SJSA1 (cell line): ENCODE data around the gene PRSS21. TPM values are rescaled to one million over a fixed set of nuclear protein-coding genes. Genes with fewer than 3 reads are reported as not detected.

Source experiments
- DNase-seq, 2 experiments: peaks; one replicate each; pipeline ENCODE4 v3.0.0-alpha.2; 2015 to 2020; ENCODE audit warnings: low spot score in 2 of 2, low read depth in 1 of 2
- H3K27ac ChIP-seq: fragments of 250-450 bp; sonication (Bioruptor Pico); 2 replicates; pipeline ENCODE4 v1.5.1; 2020; ENCODE audit warnings: mild to moderate bottlenecking, moderate library complexity
- H3K27me3 ChIP-seq: fragments of 250-450 bp; sonication (Bioruptor Pico); replicated peaks from 2 replicates; pipeline ENCODE4 v1.5.1; 2020; ENCODE audit warnings: mild to moderate bottlenecking, moderate library complexity
- H3K36me3 ChIP-seq: fragments of 250-450 bp; sonication (Bioruptor Pico); 2 replicates; pipeline ENCODE4 v1.5.1; 2020; ENCODE audit warnings: mild to moderate bottlenecking
- H3K4me1 ChIP-seq: fragments of 250-450 bp; sonication (Bioruptor Pico); replicated peaks from 2 replicates; pipeline ENCODE4 v1.6.1; 2021; ENCODE audit warnings: mild to moderate bottlenecking
- H3K4me3 ChIP-seq: fragments of 250-450 bp; sonication (Bioruptor Pico); 2 replicates; pipeline ENCODE4 v1.5.1; 2020; ENCODE audit warnings: mild to moderate bottlenecking
- H3K9me3 ChIP-seq: fragments of 250-450 bp; sonication (Bioruptor Pico); replicated peaks from 2 replicates; pipeline ENCODE4 v1.5.1; 2020; ENCODE audit warnings: mild to moderate bottlenecking
- total RNA-seq: library from RNA; depleted of rRNA; stranded (reverse); fragments of >200 nt; shearing (Covaris generic); gene quantifications from 2 replicates; pipeline ENCODE4 v1.2.3, GENCODE V29; 2014

The PRSS21 gene
- total RNA-seq, 1 experiment from 2014 or later: not detected

- peaks cover 7% of the 10 kb centered on the region for H3K9me3 ChIP-seq
- H3K36me3 ChIP-seq: no peaks in the 10 kb centered on the region
- no peak for DNase-seq
- no peak overlapping the region for H3K27ac ChIP-seq
- no peak overlapping the region for H3K4me3 ChIP-seq
- peaks cover 3% of the 10 kb centered on the region for H3K27me3 ChIP-seq
- no peaks in the 10 kb centered on the region for H3K4me1 ChIP-seq
Observed at GRCh38 chr16:2806286-2806685, 10.8 kb upstream of the PRSS21 start.

DNA sequence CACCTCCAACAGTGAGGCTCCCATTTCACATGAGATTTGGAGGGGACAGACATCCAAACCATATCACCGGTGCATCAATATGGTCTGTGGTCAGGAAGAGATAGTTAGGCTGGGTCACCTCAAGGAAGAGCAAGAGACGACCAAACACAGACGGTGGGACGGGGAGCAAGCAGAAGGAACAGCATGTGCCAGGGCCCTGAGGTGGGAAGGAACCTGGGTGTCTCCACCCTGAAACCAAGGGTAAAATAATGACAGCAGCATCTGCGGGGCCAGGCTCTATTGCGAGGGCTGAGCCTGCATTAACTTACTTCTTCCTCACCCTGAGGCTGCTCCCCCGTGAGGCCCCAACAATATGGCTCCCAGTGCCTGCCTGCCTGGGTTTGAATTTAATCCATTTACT lies 8.9 kb upstream of the PRSS21 start:
- Histone ChIP-seq H3K27ac (no peak overlapping the region), H3K4me1 (no peaks in the 10 kb centered on the region), H3K27me3 (peaks cover 10% of the 10 kb centered on the region), H3K4me3 (no peak overlapping the region), H3K9me3 (peaks cover 7% of the 10 kb centered on the region), H3K36me3 (no peaks in the 10 kb centered on the region)
- no peak for DNase-seq

GRCh38 chr16:2809149-2809760 lies 7.8 kb upstream of the PRSS21 start:
- no peak for DNase-seq
- no peak overlapping the region for H3K27ac ChIP-seq
- no peaks in the 10 kb centered on the region for H3K4me1 ChIP-seq
- no peak overlapping the region for H3K4me3 ChIP-seq
- H3K36me3 ChIP-seq: no peaks in the 10 kb centered on the region
- no peaks in the 10 kb centered on the region; the same call in none of the 2 replicates for H3K9me3 ChIP-seq
- H3K27me3 ChIP-seq: peaks cover 10% of the 10 kb centered on the region

DNA sequence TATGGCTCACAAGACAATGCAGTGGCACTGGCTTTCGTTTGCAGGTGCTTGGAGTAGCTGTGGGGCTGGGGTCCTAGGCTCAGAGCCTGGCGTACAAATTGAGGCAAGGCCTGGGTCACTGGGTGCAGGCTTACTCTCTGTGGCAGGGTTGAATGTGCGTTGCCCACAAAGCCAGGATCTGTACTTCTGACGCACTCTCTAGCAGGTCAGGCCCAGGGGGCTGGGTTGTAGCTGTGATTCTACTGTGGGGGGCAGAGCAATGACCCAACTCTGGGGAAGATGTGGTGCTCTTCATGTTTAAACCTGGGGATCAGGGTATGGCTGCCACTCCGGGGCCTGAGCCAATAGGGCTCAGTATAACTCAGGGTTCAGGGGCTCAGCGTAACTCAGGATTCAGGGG lies 6.4 kb upstream of the PRSS21 start:
- DNase-seq: peak in 1 of 2 experiments; percentile 26
- Histone ChIP-seq H3K27me3 (peaks cover 16% of the 10 kb centered on the region), H3K36me3 (no peaks in the 10 kb centered on the region), H3K9me3 (no peaks in the 10 kb centered on the region; the same call in 1 of the 2 replicates), H3K27ac (no peak overlapping the region), H3K4me1 (no peaks in the 10 kb centered on the region), H3K4me3 (no peak overlapping the region)

GRCh38 chr16:2811703-2812471 lies 5.2 kb upstream of the PRSS21 start:
- peak in 1 of 2 experiments; percentile 33 for DNase-seq
- no peaks in the 10 kb centered on the region for H3K4me1 ChIP-seq
- no peak overlapping the region for H3K4me3 ChIP-seq
- peaks cover 21% of the 10 kb centered on the region for H3K27me3 ChIP-seq
- no peak overlapping the region for H3K27ac ChIP-seq
- H3K36me3 ChIP-seq: no peaks in the 10 kb centered on the region
- H3K9me3 ChIP-seq: no peaks in the 10 kb centered on the region; the same call in 1 of the 2 replicates

- no peak overlapping the region for H3K4me3 ChIP-seq
Observed at GRCh38 chr16:2813771-2814221, 3.2 kb upstream of the PRSS21 start.

GRCh38 chr16:2814551-2815298 lies 2.3 kb upstream of the PRSS21 start:
- no peak overlapping the region for H3K4me3 ChIP-seq
- no peaks in the 10 kb centered on the region for H3K36me3 ChIP-seq
- no peaks in the 10 kb centered on the region for H3K4me1 ChIP-seq
- H3K27ac ChIP-seq: no peak overlapping the region
- peaks cover 30% of the 10 kb centered on the region for H3K27me3 ChIP-seq
- no peaks in the 10 kb centered on the region for H3K9me3 ChIP-seq
- peak in 1 of 2 experiments; percentile 38 for DNase-seq

More at GRCh38 chr16:2813771-2814221, 3.2 kb upstream of the PRSS21 start:
- no peaks in the 10 kb centered on the region for H3K4me1 ChIP-seq
- no peaks in the 10 kb centered on the region for H3K9me3 ChIP-seq
- no peaks in the 10 kb centered on the region for H3K36me3 ChIP-seq
- peak in 1 of 2 experiments; percentile 35 for DNase-seq
- H3K27me3 ChIP-seq: peaks cover 22% of the 10 kb centered on the region
- no peak overlapping the region for H3K27ac ChIP-seq

- H3K36me3 ChIP-seq: no peaks in the 10 kb centered on the region
- no peaks in the 10 kb centered on the region for H3K9me3 ChIP-seq
- H3K4me1 ChIP-seq: no peaks in the 10 kb centered on the region
- H3K27me3 ChIP-seq: peaks cover 31% of the 10 kb centered on the region
- peak in 1 of 2 experiments; percentile 35 for DNase-seq
- no peak overlapping the region for H3K4me3 ChIP-seq
- no peak overlapping the region for H3K27ac ChIP-seq
Observed at GRCh38 chr16:2815299-2815771, 1.7 kb upstream of the PRSS21 start.

GRCh38 chr16:2817340-2818271 lies 569 bp downstream of the PRSS21 start:
- Histone ChIP-seq H3K27ac (no peak overlapping the region), H3K4me1 (no peaks in the 10 kb centered on the region), H3K27me3 (peaks cover 29% of the 10 kb centered on the region), H3K36me3 (no peaks in the 10 kb centered on the region), H3K4me3 (no peak overlapping the region), H3K9me3 (no peaks in the 10 kb centered on the region)
- peak in 1 of 2 experiments; percentile 41 for DNase-seq

DNA sequence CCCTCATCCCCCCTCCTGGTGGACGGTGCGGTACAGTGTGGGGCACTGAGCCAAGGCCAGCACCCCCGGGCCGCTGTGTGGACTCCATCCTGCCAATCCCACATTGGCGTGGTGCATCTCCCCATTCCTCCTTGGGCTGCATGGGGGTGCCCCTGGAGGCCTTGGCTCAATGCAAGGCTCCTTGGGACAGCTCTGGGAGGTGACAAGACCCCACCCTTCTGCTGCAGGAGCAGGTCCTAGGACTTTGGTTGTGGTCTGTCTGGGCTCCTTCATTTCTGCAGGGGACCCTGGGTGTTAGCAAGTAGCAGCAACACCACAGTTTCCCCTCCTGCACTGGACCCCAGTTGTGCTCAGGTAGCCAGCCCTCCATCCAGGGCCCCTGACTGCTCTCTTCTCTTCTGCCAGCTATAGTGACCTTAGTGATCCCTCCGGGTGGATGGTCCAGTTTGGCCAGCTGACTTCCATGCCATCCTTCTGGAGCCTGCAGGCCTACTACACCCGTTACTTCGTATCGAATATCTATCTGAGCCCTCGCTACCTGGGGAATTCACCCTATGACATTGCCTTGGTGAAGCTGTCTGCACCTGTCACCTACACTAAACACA lies 1.3 kb downstream of the PRSS21 start:
- Histone ChIP-seq H3K9me3 (no peaks in the 10 kb centered on the region), H3K27me3 (peaks cover 33% of the 10 kb centered on the region), H3K36me3 (no peaks in the 10 kb centered on the region), H3K27ac (no peak overlapping the region), H3K4me1 (no peaks in the 10 kb centered on the region), H3K4me3 (no peak overlapping the region)
- DNase-seq: peak in 1 of 2 experiments; percentile 38

DNA sequence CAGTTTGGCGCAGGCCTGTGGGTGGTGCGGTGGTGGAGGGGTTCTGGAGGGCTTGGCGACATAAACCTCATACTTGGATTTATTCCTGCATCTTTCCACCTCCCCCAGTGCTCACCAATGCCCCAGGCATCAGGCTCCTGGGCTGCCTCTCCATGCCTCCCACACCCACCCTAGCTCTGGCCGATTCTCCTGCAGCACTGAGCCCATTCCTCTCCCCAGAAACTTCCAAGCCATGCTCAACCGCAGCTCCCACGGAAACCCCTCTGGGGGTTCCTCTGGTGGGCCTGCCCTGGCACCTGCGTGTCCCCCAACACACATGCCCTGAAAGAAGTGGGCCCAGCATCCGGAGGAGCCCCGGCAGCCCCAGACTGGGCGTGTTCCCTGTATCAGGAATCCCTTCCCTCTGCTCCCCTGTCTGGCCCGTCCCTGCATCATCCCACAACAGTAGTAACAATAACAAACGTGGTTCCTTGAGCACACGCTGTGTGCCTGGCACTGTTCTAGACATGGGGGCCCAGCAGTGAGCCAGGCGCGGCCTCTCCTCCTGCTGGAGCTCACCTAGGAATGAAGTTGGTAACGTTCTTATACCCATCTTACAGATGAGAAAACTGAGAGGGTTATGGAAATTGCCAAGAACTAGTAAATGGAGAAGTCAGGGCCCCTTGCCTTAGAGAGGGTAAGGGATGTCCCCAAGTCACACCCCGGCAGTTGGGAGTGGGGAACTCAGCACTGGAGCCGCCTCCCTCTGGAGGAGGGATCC lies 2.3 kb downstream of the PRSS21 start:
- no peak for DNase-seq
- Histone ChIP-seq H3K36me3 (no peaks in the 10 kb centered on the region), H3K9me3 (no peaks in the 10 kb centered on the region), H3K27ac (no peak overlapping the region), H3K4me1 (no peaks in the 10 kb centered on the region), H3K4me3 (no peak overlapping the region), H3K27me3 (peaks cover 33% of the 10 kb centered on the region)
